GM19239 (cell line): ENCODE data around the gene THBS4.

ENCODE experiments used
- DNase-seq: peaks from one replicate; pipeline ENCODE4 v3.0.0; 2011; ENCODE audit warnings: low spot score; ENCODE audit not compliant: insufficient read length
- FAIRE-seq: peaks from 2 replicates; lab custom pipeline; 2011; peaks lifted over from hg19 to GRCh38; lab: Jason Lieb, UNC

Gene THBS4

DNA sequence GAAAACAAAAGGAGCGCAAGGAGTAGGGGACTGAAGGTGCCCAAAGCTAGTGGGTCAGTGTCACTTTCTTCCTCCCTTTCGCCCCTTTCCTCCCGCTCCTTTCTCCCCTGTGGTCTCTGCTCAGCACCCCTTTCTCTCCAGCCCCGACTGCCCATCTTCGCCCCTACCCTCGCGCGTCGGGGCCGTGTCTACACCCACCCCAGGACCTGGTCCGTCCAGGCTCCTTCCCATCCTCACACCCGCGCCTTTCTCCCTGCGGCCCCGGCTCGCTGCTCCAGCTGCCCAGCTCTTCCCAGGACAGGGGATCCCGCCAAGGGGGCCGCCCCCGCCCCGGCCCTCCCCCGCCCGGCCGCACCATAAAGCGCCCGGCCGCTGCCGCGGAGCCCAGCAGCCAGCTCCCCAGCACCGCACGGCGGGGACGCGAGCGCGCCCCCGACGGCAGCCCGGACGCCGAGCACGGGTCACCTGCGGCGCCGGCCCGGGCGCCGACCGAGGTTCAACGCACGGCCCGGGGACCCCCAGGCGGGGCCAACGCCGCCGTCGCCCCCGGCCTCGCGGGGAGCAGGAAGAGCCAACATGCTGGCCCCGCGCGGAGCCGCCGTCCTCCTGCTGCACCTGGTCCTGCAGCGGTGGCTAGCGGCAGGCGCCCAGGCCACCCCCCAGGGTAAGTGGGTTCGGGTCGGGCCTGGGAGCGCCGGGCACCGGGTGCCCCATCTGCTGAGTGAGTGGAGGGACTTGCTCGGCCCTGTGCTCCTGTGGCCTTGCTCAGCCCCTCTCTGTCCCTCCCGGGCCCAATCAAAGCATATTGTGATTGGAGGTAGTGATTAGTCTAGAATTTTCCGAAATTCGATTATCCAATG, at the start of gene THBS4:
Gene THBS4, plus strand, starts transcription at position 387 of the 860 bp plus-strand sequence. Its CDS starts 190 bp downstream, at position 577.
- no peak for FAIRE-seq
- DNase-seq, result no peak

DNA sequence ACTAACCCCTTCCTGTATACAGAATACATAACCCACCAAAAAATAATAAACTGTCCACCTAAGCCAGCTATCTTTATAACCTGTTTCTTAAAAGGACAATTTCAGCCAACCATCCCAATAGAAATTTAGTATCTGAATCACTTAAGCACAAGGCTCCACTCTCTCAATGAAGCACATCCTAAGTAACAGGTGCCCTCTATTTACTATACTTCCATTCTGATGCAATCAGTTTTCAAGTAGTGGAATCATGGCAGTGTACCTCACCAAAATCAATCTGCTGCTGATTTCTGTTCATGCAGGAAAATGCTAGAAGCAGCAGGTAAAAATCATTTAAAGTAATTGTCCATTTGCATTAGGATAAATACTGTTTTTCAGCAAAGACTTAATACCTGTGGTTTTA, 48.9 kb upstream of the THBS4 start:
- DNase-seq (no peak), FAIRE-seq (no peak)

DNA sequence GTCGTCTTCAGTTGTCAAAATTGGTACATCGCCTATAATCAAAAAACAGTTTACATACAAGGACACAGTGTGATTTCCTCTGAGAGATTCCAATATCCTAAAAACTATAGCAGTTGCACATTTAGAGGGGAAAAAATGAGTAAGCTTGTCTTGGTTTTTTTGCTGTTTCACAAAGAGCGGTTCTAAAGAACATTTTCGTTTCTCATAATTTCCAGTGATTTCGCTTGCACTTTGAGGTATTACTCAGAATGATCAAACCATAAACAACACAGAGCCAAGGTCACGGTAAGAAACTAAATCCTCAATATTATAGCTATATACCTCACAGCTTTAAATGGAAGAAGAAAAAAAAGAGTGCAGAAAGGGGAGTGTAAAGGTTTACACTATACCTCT, 44.9 kb upstream of the THBS4 start:
- DNase-seq (no peak), FAIRE-seq (peak; percentile 80)

DNA sequence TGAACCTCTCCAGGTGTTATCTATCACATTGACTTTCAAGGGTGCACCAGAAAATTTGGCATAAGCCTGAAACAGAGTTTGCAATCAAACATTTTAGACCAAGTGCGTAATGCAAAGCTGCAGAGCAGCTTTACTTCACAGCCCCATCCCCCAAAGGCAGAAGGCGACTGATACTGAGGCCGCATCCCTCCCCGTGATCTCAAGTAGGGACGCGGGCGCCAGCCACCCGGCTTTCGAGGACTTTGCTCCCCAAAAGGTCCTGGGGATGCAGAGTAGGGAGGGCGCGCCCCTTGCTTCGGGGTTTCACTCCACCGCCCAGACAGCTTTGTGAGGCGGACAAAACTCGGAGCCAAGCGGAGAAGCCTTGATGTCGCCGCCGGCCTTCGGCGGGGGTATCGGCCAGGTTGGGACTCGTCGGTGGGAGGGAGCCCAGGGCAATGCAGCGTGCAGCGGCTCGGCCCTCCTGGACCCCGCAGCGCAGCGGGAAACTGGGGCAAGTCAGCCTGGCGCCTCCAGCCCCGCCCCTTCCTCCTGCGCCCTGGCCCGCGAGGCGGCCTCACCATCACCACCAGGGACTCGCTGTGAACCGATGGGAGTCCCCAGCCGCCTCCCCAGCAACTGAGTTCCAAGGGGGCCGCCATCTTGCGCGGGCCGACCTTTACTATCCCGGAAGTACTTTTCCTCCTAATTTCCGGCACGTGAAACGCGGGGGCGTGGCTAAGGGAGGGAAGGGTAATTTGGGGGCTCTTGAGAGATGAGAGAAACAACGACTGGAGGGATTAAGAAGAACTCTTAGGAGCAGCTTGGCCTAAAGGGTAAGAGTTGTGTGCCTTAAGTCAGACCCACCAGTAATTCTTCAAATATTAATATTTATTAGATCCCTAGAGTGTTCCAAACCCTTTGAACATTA, 44.3 kb upstream of the THBS4 start, which contains the start of gene MTX3:
Gene MTX3, minus strand, starts transcription at position 665 of the 910 bp plus-strand sequence. Its CDS starts 24 bp downstream, at position 641.
- DNase-seq, result peak; percentile 65
- FAIRE-seq, result peak; percentile 97

DNA sequence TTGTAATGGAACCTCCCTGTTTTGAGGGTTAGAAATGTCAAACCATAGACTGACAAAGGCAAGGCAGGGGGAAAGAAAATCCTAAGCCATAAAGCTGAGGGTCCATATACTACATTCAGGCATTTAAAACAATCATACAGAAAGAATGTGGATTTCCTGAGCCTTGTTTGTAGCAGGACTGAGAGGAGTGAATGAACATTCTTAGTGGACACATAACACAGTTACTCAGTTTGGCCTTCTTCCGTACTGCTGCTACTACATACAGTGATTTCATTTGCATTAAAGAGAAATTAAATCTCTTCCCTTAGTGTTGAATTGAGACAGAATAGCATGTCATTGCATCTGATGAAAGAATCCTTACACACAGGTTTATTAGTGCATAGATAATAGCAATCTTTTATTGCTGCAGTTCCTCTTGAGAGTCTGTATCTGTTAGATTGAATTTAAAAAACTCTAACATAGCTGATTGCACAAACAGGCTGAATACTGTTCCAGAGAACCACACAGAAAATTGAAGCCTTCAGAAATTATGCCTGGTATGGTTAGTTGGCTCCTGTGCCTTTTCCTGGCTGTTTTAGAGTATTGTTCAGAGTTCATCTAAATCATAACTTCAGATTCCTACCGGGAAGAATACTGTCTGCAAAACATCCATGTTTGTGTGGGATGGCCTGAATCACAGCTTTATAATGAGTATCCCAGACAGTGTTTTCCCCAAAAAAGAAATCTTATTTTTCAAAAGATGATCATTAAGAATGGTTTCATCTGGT, 42.1 kb upstream of the THBS4 start:
- no peak for FAIRE-seq
- DNase-seq, result no peak

DNA sequence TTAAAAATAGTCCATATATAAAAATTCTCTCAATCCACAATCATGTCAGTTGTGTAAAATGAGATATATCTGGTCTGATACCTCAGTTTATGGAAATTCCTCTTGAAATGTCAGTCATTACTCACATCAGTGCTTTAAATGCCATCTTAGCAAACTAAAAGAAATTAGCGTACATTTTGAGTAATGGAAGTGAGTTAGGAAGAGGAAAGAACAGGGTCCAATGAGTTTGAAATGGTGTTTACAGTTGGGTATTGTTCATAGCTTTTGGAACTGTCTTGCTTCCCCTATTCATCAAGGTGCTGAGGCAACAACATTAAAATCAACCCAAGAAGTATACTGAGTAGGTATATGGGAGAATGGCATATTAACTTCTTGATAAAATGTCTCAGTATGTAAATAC, 35.4 kb upstream of the THBS4 start:
- FAIRE-seq (no peak), DNase-seq (no peak)

DNA sequence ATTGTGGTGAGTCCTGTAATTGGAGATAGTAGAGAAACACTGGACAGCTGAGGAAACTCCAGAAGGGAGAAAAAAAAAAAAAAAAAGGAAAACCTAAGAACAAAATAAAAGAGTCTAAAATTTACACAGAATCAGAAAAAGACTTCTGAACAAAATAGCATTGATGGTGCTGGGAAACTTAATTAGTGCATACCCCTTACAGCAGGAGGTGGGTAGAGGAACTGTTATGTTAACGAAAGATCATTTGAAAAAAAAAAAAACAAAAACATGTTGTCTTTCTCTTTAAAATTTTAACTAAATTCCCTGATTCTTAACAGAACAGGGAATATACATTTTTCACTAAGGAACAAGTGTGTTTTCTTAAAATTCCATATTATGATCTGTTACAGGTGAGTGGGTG, 32.5 kb upstream of the THBS4 start:
- FAIRE-seq (no peak), DNase-seq (no peak)

DNA sequence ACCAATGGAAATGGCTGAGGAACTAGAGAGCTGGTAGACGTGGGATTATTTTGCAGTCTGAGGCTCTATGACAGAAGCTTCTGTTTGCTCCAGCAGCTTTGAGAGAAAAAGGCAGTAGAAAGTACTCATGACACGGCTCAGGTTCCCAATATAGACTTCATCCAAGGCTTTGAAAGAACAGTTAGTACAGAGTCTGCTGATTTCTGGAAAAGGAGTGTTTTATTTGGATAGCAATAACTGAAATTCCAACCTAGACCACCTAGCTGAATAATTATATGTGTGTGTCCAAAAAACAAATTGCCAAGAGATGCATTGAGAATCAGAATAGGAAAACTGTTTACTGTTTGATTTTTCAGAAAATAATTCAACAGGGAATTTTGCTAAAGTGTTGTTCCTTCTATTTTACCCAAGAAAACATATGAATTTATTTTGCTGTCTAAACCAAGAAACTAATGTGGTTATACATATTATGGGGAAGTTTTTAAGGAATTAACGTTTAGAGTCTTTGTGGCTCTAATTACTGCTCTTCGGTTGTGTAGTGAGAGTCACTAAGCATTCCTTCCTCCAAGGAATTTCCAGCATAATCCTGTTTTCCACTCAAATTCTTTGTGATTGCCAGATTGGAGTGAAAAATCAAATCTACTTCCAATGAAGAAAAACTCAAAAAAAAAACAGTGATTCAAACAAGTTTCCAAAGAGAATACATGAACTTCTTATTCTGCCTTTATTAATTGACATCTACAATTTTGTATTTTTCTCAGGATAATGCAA, 26.0 kb upstream of the THBS4 start:
- DNase-seq (no peak), FAIRE-seq (no peak)

DNA sequence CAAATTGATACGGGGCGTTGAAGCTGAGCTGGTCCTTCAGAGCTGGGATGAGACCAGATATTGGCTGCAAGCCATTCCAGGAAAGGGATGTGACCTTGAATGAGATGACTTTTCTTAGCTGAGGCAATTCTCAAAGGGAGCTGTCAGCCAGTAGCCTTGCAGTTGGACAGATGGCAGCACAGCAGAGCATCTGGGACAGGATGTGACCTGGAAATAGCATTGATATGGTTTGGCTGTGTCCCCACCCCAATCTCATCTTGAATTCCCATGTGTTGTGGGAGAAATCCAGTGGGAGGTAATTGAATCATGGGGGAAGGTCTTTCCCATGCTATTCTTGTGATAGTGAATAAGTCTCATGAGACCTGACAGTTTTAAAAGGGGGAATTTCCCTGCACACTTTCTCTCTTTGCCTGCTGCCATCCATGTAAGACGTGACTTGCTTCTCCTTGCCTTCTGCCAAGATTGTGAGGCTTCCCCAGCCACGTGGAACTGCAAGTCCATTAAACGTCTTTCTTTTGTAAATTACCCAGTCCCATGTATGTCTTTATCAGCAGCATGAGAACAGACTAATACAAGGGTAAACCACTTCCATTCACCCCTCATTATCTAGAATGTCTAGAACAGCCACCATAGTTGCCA, 24.3 kb upstream of the THBS4 start:
- DNase-seq, result no peak

DNA sequence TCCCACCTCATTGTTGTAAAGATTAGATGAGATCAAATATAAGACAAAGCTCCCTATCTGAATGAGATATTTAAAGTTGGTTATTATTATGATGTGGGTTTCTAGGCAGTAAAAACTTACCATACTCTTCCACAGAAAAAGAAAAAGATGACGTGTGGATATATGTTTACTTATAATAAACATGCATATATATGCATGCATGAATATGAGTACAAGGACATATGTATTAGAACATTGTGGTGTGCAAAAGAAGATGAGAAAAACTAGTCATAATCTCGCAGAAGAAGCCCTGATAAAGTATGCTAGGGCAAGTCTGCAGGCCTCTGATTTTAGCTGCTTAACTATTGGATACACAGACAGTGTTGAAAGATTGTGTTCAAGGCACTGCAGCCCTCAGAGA, 10.1 kb upstream of the THBS4 start:
- FAIRE-seq, result no peak
- DNase-seq, result no peak

More for the DNA sequence above, 24.3 kb upstream of the THBS4 start:
- no peak for FAIRE-seq

DNA sequence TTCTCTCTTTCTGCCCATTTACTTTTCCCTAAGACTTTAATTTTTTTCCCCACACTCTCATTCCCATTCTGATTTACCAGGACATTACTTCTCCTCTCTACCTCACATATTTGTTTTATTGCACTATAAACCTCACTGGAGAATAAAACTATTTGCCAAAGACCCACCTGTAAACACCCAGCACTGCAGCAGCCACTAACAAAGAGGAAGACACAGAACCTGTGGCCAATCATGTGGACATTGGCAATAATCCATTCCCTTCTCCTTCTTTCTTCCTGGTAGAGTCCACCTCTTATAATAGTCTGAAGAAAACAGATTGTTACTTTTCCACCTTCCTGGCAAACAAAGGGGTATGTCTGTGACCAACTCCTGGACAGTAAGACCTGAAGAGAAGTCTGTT, 8.3 kb upstream of the THBS4 start:
- DNase-seq (no peak), FAIRE-seq (no peak)

DNA sequence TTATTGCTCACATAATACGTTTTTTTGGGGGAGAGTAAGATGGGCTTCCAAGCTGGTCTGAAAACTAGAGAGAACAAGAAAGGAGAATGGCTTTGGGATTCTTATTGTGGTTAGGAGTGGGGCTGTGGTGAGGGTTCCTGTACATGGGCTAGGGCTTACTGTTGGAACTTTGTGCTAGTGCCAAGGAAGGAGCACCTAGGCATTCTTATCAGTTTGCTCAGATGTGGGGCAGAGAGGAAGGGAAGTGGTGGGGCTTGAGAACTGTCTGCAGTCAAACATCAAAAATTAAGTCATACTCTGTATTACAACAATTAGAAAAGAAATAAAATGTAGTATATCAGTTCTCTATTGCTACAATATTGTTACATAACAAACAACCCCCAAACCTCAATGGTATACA, 4.0 kb upstream of the THBS4 start:
- DNase-seq (no peak), FAIRE-seq (no peak)

DNA sequence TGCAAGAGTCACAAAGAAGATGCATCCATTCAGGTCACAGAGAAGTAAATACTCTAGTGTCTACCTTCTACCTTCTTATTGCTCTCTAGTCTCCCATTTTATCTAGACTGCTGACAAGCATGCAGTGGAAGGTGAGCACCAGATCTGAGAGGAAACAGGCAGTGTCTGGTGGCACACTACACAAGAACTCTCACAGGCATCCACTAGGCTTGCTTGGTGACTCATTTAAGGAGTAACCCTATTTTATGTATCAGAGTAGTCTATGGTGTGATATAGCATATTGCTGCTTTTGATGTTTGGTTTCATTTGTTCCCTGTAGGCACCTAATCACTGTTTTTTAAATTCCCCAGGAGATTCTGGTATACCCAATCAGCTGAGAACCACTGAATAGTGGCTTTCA, 1.6 kb upstream of the THBS4 start:
- FAIRE-seq, result no peak
- DNase-seq, result no peak

DNA sequence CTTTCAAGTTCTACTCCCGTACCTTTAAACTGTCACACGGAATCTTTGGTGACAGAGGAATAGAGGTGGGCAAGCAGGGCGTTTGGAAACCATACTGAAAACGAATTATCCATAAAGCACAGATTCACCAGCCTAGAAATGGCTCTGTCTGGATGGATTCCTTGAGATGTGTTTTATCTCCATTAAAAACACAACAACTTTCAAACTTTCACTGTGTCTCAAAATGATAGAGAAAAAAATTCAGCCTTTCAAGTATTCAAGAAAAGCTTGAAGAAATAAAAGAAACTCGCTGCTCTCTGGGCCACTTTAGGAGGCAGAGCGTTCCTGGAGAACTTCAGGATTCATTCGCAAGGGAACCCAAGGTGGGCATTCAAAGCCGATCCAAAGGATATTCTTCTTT, 589 bp upstream of the THBS4 start:
- no peak for FAIRE-seq
- no peak for DNase-seq

DNA sequence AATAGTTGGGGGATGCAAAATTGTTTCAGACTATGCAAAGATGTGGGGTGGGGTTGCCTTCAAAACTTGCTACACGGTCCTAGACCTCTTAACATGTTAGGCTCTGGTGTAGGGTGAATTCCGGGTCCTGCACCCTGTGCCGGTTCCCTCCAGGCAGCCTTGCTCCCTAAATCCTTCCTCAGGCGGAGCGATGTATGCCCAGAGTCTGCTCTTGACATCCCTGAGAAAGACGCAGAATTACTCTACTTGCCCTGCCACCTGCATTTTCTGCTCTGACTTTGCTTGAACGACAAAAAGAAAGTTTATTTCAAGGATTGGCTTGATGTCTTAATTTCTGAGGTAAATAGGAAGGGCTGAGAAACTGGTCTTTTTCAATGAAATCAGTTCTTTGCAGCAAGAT, 691 bp downstream of the THBS4 start:
- DNase-seq, result no peak
- FAIRE-seq, result no peak

DNA sequence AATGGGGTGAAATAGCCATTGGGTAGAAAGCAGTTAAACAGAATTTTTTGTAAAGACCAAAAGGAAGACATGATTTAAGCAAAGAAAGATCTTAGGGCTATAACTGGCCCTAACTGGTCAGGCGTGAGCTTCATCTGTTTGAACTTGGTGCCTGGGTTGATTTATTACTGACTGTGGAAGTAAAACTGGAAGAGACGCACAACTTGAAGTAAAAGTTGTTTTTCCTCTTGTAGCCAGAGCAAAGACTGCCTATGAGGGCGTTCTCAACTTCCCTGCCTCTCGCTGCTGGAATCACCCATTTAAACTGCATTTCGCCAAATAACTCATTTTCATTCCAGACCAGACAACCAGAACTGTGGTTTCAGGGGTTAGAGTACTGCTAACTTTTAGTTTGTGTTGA, 1.5 kb downstream of the THBS4 start:
- DNase-seq (no peak), FAIRE-seq (peak; percentile 72)

DNA sequence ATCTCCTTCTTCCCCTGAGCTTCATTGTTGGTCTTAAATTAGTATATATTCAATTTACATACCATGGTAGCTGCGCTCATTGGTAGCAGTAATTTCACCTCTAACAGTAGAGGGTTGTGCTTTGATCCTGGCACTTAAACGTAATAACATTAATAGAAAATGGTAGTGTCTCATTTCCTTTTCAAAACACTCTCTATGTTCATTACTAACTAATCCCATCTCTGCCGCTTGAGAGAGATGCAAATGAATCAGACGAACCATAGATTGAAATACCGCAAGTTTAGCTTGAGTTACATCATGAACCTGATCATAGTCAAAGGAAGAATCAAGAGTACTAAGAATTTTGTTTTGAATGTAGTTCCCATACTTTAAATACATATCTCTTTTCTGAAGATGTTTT, 2.2 kb downstream of the THBS4 start:
- DNase-seq (no peak), FAIRE-seq (no peak)

DNA sequence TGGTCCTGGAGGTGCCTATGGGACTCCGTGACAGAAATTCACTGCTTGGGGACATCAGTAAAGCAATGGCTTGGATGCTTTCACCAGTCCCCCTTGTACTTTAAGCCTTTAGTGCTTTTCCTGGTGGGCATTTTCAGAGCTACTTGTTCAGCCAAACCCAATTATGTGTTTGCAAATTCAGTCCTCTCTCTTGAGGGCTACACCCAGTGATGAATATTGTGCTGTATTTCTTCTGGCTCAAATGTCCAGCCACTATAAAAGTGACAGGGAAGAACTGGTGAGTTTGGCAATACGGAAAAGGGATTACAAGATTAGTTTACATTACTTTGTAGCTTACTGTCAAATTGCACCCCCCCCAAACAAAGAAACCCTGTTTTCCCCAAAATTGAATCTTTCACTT, 4.5 kb downstream of the THBS4 start:
- DNase-seq (no peak), FAIRE-seq (no peak)

DNA sequence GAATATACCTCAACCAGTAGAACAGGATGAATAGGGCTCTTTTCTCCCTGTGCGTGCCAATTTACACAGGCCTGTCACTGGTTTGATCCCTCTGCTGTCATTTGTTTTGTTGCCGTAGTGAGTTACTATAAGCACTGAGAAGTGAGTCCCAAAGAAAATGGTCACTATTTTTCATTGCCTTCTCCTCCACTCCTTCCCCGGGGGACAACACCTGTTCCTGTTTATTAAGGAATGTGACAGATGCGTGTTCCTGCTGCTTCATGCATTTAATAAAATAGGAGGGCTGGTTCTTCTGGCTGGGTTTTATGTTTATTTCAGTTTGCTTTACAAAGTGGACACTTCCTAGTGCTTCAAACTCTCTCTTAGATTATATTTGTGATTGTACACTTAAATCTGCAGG, 6.4 kb downstream of the THBS4 start:
- FAIRE-seq (no peak), DNase-seq (no peak)
